T-helper 1 cell (primary cell): Measurements from ENCODE around the gene SMURF1.

Experiments
- DNase-seq, 5 donors: peaks; one replicate each; pipeline ENCODE4 v3.0.0-alpha.2; 2012 to 2020

The SMURF1 gene

DNA sequence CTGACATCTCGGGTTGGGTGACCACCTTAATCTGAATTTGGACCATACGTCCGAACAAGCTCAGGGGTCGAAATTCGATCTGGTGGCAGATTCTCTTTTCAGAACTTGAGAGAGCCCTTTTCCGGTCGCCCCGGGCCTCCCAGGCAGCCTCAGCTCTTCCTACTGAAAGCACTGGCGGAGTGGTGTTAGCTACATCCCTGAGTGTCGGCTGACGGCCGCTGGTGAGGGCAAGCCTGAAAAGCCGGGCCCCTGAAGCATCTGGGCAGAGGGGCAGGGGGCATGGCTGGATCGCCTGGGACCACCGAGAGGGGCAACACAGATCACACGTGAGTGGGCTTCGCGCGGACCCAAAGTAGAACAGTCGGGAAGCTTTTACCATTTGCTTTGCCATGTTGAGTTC is 116.1 kb downstream of the SMURF1 start:
- DNase-seq = no peak

DNA sequence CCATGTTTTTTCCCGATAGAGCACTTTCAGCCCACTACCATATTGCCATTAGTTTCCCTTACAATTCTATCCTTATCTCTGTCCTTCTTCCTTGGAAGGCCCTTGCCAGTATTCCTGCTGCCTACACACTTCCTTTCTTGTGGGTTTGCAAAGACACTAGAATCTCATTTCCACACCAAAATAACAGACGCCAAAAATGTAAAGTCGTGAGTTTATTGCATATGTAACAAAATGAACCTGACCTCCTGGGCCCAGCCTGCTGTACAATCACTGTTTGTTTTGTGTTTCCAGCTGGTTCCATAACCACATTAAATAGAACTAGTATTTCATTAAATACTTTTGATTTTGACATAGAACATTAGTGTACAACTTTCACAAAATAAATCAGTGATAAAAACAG is 116.7 kb downstream of the SMURF1 start:
- no peak for DNase-seq

GRCh38 chr7:99024066-99024465 is 119.8 kb downstream of the SMURF1 start:
- DNase-seq = no peak

GRCh38 chr7:99021941-99022560 is 121.9 kb downstream of the SMURF1 start:
- DNase-seq = no peak

GRCh38 chr7:99020413-99020715 is 123.5 kb downstream of the SMURF1 start:
- no peak for DNase-seq

DNA sequence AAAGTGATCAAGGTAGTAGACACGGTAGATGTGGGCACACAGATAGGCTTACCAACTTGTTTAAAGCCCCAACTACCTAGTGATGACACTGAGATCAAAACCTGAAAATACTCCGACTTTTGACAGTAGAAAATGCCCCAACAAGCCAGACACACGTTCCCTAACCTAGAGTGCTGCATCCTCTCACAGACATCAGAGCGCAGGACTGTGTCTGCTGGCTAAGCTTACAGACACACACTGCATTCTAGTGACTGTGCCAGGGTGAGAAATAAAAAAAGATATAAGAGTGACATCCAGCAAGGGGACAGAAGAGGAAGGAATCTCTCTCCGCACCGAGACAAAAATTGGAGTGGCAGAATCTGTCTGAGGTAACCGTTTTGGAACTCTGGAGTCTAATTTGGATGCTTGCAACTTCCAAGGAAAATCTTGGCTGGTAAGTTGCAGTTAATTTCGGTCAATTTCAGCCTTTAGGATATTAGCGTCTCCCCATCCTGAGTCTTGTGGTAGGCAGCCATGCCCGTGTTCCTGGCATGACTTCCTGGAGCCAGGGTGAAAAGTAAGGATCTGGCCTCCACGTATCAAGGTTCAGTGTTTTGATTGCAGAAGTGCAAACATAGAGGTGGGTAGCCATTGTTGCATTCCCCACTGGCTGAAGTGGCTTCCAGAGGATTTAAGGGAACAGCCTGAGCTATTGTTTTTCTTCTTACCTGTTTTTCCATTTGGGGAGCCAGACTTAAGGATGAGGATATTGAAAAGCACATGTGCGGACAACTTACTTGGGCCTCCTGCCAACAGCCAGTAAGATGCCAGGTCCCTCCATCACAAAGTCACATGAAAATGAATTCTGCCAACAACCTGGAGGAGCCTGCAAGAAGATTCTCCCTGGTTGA is 124.1 kb downstream of the SMURF1 start:
- DNase-seq = no peak

DNA sequence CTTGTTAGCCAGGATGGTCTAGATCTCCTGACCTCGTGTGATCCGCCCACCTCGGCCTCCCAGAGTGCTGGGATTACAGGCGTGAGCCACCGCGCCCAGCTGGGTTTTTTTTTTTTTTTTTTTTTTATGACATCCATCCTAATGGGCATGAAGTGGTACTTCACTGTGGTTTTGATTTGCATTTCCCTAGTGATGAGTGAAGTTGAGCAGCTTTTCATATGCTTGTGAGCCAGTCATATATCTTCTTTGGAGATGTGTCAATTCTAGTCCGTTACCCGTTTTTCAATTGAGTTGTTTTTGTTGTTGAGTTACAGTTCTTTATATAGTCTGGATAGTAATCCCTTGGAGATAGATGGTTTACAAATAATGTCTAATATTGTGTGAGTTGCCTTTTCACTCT is 127.7 kb downstream of the SMURF1 start:
- no peak for DNase-seq

DNA sequence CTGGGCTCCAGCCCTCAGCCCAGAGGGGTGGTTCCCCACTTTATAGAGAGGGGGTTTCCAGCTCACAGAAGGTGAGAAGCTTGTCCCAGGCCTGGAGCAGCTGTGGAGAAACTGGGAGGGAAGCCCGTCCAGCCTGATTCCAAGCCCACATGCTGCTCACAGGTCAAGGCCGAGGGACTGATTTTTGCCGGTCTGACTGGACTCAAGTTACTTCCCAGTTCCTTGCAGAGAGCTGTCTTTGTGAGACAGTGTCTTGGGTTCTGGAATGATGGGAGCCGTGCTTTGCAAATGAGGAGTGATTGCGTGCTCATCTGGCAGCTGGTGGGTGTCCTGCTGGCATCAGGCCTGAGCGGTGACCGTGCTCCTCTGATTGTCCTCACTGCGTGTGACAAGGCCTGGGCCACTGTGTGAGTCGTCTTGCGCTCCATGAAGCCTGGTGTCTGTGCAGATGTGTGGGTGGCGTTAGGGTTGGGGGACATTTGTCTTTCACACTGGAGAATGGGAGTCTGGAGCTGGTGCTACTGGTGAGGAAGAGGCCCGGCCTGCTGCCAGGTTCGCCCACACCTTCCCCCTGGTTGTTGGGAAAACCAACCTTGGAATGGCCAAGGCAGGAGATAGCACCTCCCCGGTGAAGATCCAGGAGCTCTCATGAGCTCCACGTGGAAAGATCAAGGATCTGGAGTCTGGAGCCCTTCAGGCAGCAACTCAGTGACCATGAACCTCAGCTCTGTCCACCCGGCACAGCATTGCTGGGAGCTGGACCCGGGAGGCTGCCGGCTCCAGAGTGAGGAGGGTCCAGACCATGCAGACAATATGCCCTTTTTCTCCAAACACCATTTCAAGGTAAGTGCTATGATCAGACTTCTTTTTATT is 129.6 kb downstream of the SMURF1 start:
- DNase-seq = no peak

DNA sequence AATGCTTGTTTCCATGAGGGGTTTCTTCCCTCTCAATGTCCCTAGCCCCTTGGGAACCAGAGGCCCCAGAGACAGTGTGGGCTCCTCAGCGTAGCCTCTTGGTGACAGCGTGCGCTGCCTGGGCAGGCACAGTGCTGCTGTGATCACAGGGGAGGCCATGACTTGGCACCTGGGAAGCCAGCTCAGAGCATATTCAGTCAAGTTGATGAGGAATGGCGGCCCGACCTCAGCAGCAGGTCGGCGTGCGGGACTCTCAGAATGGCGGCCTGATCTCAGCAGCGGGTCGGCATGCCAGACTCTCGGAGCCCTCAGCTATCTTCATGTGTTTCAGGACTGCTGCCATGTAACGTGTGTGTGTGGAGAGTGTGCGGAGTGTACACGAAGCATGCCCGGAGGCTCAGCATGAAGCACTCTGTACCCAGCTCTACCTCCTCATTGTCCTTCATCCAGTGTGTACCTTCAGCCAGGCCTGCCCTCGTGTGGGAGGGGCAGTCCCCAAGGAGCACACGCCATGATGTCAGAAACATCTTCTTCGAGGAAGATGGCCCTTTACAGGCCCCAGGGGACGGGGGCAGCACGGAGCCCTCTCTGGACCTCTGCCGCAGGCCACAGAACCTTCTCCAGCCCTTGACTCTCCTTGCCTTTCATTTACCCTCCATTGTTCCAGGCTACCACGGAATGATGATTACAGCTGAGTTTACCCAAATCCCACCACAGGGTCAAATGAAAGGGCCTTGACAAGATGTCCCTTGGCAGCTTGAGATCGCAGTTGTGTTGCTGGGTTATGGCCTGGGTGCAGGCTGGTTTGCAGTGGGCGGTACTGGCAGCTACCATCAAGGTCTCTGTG is 130.4 kb downstream of the SMURF1 start:
- DNase-seq = no peak

DNA sequence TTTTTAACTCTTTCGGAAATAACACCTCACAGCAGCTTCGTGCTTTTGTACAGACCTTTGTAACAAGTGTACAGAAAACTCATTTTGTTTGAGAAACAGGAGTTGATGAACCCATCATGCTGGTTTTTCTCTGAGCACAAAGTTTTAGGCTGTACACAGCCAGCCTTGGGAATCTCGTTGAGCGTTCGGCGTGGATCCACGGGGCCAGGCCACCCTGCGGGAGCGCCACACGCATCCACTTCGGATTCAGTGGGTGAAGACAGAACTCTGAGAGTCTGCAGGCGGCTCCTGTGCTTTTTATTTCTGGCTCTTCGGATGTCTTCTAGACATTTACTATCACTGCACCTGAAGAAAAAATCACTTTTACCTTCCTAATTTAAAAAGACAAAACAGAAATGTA is 131.2 kb downstream of the SMURF1 start:
- DNase-seq = no peak

DNA sequence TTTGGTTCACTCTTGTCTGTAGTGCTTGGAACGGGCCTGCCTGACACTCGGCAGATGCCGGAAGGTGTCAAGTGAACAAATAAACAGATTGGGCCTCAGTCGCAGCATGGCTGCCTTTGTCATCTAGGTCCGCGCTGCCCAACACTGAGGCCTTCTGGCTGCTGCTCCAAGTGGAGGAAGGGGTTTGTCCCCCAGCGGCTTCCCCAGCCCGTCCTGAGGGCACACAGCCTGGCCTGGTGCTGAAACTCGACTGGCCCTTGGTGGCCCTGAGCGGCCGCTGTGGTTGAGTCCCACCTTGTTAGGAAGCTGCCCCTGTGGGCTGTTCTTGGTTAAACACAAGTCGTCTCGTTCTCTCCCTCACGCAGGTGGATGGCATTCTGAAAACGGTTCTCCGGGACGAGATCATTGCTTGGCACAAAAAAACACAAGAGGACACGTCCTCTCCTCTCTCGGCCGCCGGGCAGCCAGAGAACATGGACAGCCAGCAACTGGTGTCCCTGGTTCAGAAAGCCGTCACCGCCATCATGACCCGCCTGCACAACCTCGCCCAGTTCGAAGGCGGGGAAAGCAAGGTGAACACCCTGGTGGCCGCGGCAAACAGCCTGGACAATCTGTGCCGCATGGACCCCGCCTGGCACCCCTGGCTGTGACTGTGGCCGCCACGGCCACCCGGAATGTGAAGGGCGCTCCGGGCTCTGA is 132.1 kb downstream of the SMURF1 start:
- DNase-seq = no peak

DNA sequence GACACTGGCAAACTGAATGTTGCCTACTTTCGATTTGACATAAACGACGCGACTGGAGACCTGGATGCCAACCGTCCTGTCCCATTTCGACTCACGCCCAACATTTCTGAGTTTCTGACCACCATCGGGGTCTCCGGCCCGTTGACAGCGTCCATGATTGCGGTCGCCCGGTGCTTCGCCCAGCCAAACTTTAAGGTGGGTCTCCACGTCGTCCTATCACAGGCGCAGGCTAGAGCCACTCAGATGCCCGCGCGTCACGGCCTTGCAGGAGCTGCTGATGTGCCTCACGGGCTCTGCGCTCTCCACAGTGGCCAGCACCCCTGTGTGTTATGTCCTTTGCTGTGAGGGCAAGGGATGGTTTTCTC is 132.6 kb downstream of the SMURF1 start:
- DNase-seq = no peak

GRCh38 chr7:99010281-99010680 is 133.6 kb downstream of the SMURF1 start:
- no peak for DNase-seq

DNA sequence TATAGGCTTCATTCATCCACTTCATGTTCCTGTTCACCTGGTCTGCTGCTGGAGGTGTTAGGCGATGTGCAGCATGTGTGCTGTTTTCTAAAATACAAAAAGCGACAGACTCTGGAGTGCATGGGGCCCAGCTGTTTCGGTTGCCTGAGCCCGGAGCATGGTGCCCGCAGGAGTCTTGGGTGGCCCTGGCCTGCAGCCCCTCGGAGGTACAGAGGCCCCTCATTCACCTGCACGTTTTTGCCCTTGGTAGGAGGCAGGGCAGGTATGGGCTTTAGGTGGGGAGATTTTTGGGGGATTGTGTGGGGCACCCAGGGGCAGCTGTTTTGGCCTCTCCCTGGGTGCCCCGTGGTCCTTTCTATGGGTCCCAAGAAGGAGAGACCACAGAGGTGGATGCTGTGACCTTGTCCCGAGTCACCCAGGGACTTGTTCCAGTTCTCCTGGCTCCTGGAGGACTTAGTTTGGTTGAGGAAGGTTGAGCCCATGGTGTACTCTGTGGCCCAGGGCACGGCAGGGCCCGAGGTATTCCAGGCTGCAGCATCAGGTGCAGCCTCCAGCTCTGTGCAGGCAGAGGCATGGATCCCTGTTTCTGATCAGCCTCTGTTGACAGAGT is 134.9 kb downstream of the SMURF1 start:
- DNase-seq = no peak

- no peak for DNase-seq
Observed at GRCh38 chr7:99008181-99008631, 135.7 kb downstream of the SMURF1 start.

DNA sequence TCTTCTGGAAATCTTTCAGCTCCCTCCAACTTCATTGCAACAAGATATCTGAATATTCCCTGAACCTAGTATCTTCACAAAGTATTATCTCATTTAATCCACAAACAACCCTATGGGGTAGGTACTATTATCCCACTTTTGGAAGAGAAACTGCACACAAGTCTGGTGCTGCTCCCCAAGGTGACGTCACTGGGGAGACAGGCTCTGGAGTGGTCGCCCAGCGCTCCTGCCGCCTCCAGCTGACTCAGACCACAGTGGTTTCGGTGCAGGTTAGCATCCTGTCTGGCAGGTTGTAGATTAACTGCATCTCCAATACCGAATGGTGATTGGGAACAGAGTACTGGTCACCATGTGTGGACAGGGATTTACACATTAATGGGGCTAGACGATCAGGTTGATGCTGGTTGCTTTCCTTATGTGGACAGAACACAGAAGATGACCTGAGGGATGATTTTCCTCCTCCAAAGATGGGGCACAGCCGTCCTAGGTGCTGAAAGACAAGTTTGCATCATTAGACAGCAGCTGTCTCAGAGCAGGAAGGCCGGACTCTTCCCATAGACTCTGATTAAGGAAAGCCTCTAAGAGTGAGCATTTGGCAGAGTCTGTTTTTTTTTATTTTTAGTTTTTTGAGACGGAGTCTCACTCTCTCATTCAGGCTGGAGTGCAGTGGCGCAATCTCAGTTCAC is 137.0 kb downstream of the SMURF1 start:
- no peak for DNase-seq

DNA sequence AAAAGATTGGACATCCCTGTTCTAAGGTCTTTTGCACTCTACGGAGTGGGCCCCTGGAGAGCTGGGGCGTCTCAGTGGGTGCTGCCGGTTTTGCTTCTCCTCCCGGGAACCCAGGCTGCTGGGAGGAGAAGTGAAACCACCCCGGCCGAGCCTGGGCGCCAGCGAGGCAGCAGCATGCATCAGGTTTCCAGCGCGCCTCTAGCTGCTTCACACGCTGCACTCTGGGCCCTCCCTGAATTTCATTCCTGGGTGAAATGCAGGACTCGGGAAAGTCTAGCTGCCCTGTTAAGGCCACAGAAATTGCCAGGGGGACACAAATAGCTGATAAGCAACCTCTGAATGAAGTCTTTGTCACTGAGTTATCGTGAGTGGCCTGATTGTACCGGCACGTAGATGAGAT is 138.1 kb downstream of the SMURF1 start:
- DNase-seq = no peak

DNA sequence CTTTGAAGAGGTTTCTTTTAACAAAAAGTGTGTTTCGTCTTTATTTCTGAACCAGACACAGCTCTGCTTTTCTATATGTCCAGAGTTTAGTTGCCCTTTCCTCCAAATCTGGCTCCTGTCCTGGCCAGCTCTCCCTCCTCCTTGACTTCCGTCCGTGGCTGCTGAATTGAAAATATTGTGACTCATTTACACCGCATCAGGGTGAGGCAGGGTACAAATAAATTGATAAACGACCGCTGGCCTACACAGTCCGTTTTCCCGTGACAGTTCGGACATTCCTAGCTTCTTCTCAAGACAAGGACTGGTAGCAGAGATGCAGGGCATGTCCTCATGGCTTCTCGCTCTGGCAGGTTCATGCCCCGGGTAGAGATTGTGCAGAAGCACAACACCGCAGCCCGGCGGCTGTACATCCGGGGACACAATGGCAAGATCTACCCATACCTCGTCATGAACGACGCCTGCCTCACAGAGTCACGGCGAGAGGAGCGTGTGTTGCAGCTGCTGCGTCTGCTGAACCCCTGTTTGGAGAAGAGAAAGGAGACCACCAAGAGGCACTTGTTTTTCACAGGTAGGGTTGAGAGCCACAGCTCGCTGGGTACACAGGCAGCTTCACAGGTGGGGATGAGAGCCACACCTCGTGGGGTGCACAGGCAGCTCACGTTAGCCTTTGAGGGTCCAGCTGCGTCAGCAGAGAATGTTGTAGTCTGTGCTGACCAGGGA is 139.0 kb downstream of the SMURF1 start:
- no peak for DNase-seq

DNA sequence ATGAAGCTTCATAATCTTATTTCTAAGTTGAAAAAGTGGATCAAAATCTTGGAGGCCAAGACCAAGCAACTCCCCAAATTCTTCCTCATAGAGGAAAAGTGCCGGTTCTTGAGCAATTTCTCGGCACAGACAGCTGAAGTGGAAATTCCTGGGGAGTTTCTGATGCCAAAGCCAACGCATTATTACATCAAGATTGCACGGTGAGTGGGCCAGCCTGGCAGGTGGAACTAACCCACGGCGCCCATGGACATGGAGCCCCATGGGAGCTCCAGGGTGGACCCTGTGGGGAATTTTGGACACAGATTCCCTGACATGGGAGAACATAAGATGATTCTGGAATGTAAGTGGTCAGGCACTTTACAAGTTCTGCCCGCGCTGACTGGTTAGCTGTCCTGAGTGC is 139.7 kb downstream of the SMURF1 start:
- no peak for DNase-seq

GRCh38 chr7:99003419-99003818 is 140.5 kb downstream of the SMURF1 start:
- DNase-seq = no peak
